CD4-positive, alpha-beta T cell treated with Interleukin-10 for 1 hour (primary cell): ENCODE measurements around the gene TP73.

Source experiments
- DNase-seq: peaks from one replicate; pipeline ENCODE4 v3.0.0-alpha.2; 2020

The TP73 gene

GRCh38 chr1:3636080-3636479 lies 16.2 kb upstream of the TP73 start:
- no peak for DNase-seq

GRCh38 chr1:3636531-3636930 lies 15.8 kb upstream of the TP73 start:
- DNase-seq, result no peak

- DNase-seq, result no peak
Observed at GRCh38 chr1:3638027-3638426, 14.3 kb upstream of the TP73 start.

GRCh38 chr1:3638676-3639075 lies 13.6 kb upstream of the TP73 start:
- no peak for DNase-seq

DNA sequence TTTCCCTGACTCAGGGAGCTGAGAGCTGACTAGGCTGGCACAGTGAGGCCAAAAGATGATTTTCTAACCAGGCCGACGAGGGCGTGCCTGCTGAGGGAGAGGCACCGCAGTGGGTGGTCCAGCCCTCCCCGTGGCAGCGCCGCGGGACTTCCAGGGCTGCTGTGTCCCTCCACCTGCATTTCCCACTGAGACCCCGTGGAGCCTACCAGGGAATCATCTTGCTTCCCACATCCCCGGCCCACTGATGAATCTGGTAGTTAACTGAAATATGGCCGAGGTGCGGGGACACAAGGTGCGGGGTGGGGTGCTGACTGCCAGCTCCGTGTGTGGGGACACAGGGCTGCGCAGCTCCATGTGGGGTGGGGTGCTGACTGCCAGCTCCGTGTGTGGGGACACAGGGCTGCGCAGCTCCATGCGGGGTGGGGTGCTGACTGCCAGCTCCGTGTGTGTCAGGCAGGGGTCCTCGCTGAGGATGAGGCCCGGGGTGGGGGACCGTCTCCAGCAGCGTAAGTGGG lies 12.9 kb upstream of the TP73 start:
- no peak for DNase-seq

DNA sequence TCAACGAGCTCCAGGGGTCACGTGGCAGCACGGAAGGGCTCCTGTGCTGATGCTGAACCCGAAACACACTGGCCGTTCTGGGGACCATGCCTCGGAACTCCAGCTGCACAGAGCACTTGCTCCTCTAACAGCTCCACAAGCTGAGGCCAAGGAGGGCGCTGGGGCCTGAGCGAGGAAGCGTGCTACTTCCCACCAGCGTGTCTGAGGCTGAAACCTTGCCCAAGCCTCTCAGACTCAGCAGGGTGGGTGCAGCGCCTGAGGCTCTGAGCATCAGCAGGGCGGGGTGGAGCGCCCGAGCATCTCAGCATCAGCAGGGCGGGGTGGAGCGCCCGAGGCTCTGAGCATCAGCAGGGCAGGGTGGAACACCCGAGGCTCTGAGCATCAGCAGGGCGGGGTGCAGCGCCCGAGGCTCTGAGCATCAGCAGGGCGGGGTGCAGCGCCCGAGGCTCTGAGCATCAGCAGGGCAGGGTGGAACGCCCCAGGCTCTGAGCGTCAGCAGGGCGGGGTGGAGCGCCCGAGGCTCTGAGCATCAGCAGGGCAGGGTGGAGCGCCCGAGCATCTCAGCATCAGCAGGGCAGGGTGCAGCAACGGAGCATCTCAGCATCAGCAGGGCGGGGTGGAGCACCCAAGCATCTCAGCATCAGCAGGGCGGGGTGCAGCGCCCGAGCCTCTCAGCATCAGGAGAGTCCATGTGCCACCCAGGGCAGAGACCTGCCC lies 12.0 kb upstream of the TP73 start:
- no peak for DNase-seq

GRCh38 chr1:3641046-3641760 lies 11.1 kb upstream of the TP73 start:
- DNase-seq, result no peak

DNA sequence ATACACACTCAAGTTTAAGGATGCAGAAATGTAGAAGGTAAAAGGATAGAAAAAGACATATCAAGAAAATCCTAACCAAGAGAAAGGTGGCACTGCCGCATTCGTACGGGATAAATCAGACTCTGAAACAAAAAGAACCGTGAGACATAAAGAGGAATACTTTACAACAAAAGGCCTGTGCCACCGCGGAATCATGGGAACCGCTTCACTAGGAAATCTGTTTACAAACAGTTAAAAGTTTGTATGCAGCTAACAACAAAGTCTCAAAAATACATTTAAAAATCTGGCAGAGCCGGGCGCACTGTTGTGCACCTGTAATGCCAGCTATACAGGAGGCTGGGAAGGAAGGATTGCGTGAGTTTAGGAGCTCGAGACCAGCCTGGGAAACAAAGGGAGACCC lies 10.5 kb upstream of the TP73 start:
- no peak for DNase-seq

DNA sequence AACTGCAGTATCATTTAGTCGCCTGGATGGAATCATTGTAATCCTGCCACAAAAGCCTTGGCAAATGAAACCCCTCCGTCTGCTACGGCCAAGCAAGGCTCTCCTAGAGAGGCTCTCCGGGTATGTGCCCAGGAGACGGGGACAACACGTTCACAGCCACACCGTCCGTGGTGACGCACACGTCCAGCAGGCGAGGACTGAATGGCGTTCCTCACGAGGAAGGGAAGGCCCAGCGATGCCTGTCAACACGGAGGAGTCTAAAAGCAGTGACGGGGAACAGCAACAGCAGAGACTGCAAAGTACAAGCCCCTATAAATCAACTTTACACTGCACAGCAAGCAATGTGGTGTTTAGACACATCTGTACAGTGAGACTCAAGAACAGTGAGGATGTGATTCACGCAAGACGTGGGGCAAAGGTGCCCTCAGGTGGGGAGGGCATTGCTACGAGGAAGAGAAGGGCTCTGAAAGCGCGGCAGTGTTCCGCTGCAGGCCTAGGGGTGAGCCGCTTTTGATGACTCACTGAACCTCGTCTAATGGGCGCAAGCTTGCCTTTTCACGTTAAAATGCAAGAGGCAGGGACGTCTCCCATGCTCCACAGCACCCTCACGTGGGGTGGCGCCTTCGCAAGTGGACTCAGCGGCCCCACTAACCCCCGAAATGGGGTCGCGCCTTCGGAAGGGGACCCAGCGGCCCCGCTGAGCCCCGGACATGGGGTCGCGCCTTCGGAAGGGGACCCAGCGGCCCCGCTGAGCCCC lies 9.2 kb upstream of the TP73 start:
- DNase-seq, result no peak

DNA sequence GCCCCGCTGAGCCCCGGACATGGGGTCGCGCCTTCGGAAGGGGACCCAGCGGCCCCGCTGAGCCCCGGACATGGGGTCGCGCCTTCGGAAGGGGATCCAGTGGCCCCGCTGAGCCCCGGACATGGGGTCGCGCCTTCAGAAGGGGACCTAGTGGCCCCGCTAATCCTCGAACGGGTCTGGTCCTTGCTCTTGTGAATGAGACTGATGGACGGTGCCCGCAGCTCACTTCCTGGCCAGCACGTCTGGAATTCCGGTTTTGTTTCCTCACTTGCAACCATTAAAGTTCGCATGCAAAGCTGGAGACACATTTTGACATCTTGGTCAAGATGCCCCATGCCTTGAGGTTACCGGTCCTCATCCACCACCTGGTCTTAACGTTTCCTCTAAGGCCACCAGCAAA lies 8.0 kb upstream of the TP73 start:
- DNase-seq, result no peak

DNA sequence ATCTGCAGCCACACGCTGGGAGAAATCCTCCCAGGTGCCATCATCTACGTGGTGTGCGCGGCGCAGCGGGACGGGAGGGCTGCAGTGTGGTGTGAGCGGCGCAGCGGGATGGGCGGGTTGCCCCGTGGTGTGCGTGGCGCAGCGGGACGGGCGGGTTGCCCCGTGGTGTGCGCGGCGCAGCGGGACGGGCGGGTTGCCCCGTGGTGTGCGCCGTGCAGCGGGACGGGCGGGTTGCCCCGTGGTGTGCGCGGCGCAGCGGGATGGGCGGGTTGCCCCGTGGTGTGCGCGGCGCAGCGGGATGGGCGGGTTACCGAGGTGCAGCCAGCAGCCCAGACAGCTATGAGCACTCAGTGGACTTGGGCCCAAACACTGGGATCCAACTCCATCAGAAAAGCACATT lies 7.1 kb upstream of the TP73 start:
- no peak for DNase-seq

DNA sequence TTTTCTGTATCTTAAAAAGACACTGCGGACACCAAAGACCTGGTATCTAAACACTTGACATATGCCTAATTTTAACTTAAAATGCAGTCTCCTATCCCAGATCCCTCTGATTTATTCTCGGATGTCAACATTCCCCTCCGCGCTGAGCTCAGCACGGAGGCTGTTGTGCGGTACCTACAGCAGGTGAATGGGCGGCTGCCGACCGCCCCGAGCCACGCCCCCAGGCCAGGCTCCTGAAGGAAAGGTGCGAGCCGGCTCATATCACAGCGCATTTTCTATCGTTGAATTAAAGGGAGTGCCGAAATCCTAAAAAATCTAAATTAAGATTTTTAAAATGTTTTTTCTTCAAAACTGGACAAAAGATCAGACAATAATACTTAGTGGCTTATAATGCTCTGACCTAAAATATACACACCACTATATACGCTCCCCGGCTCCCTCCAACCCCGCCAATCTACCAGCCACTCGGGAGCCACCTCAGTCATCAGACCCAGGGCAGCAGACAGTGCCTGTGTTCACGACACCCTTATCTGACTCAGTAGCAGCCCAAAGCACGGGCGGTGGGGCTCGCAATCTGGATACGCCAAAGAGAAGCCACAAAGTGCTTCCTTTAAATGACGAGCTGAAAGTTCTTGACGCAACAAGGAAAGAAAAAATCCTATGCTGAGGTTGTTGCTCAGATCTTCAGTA lies 6.5 kb upstream of the TP73 start:
- no peak for DNase-seq

DNA sequence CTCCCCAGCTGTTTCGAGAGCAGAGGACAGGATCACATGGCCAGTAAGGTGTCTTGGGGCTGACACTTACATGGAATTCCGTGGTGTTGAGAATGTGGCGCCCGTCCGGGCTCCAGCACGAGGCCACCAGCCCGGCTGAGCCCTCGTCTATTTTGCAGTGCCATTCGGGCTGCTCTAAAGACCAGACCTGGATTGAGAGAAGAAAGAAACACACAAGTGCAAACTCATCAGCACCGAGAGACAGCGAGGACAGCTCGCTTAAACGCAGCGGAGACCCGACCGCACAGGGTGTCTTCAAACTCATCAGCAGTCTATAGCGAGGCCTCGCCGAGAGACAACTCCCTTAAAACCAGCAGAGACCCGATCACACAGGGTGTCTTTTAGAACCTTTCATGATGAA lies 5.7 kb upstream of the TP73 start:
- no peak for DNase-seq

- peak; percentile 92 for DNase-seq
Observed at GRCh38 chr1:3649342-3650247, 2.7 kb upstream of the TP73 start, which contains the start of gene WRAP73. WRAP73 (minus strand) TSS chr1:3650103; CDS start chr1:3649999, 104 bp downstream.

DNA sequence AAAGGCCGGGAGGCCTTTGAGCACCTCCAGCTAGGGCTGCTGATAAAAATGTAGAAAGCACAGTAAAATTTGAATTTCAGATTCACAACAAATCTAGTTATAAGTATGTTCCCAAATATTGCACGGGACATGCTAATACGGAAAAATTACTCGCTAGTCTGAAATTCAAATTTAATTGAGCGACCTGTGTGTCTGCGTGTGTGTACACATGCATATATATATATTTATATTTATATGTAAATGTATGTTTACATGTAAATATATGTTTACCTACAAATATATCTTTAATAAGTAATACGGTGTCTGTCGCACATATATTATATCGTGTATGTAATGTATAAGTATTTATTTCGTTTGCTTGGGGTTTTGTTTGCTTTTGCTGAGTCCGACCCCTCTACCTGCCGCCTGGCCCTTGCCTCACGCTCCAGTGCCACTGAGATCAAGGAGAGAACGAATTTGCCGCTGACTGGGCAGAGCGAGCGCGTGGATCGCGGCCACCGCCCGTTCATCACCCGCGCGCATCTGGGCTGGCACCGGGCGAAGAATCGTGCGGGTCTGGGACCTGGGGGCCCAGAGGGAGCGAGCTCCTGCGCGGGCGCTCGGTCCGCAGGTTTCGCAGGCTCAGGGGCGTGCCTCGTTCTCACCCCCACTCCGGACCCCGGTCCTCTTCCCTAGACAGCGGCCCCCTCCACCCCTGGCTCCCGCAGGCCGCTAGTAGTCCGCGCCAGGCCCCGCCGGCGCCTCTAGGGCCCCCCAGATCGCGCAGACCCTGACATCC lies 1.9 kb upstream of the TP73 start:
- no peak for DNase-seq

GRCh38 chr1:3651026-3651929 lies 1.0 kb upstream of the TP73 start:
- DNase-seq, result no peak

- no peak for DNase-seq
Observed at GRCh38 chr1:3652548-3653285, 401 bp downstream of the TP73 start.

- no peak for DNase-seq
Observed at GRCh38 chr1:3653286-3653618, 936 bp downstream of the TP73 start.

DNA sequence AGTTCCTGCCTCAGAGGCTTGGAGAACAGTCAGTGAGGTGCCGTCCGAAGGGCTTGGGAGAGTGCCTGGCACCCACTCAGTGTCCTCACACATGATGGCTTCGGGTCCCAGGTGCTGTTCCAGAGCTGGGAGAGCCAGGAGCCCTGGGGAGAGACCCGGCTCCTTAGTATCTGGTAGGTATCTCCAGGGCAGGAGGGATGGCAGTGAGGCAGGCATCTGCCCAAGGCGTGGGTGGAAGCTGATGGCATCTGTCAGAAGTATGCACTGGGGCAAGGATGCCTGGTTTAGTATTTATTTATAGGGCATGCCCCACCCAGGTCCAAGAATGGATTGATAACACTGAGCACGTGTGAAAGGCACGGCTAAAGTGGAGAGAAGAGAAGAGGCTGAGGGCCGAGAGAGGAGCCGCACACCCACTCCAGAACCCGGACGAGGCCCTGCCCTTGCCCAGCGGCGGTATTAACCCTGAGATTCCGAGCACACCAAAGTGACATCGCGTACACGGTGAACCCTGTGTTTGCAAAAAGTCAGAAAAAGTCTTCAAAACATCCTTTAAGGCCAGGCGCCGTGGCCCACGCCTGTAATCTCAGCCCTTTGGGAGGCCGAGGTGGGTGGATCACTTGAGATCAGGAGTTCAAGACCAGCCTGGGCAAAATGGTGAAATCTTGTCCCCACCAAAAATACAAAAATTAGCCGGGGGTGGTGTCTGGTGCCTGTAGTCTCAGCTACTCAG lies 2.4 kb downstream of the TP73 start:
- no peak for DNase-seq
